IMR-90 (cell line): ENCODE measurements around the gene NR2F2. TPM values are rescaled to one million over a fixed set of nuclear protein-coding genes. Genes with fewer than 3 reads are reported as not detected.

Source experiments
- ATAC-seq: fragments of 200-7000 bp; cut with Tn5 transposase; 2 replicates; pipeline ENCODE4 v1.9.1; 2020; ENCODE audit warnings: low read depth, mild to moderate bottlenecking, moderate library complexity
- BruUV-seq: library from RNA; stranded (reverse); fragments of 400-500 nt; replicated peaks from 2 replicates; lab custom pipeline; 2021; lab: Mats Ljungman, UMichigan
- CTCF ChIA-PET: fragments of 300-600 bp; formaldehyde crosslinking; extraction: SDS; loops from one replicate; lab custom pipeline; 2021; ENCODE audit warnings: antibody characterized with exemption; lab: Yijun Ruan, JAX
- POLR2A ChIA-PET: fragments of 300-600 bp; sonication (Branson Sonifier 250); formaldehyde crosslinking; loops from one replicate; lab custom pipeline; 2022; ENCODE audit warnings: antibody characterized with exemption; ENCODE audit not compliant: unreplicated experiment; lab: Charles Lee
- DNase-seq: peaks from one replicate; pipeline ENCODE4 v3.0.0; 2013
- H2AFZ ChIP-seq: replicated peaks from 2 replicates; pipeline ENCODE3; 2013; ENCODE audit warnings: low read length, mild to moderate bottlenecking; ENCODE audit not compliant: poor library complexity
- H2AK5ac ChIP-seq: 2 replicates; pipeline ENCODE4 v1.6.1; 2013; ENCODE audit warnings: low read depth, low read length, inconsistent platforms
- H2AK9ac ChIP-seq: replicated peaks from 2 replicates; pipeline ENCODE3; 2013; ENCODE audit warnings: mild to moderate bottlenecking, low read depth, low read length, moderate library complexity; ENCODE audit not compliant: poor library complexity
- H2BK120ac ChIP-seq: 2 replicates; pipeline ENCODE4 v1.6.1; 2013; ENCODE audit warnings: low read depth, low read length, inconsistent platforms
- H2BK15ac ChIP-seq: 3 replicates; pipeline ENCODE4 v1.6.1; 2013; ENCODE audit warnings: low read depth, low read length, inconsistent platforms
- H2BK20ac ChIP-seq: 2 replicates; pipeline ENCODE4 v1.6.1; 2013; ENCODE audit warnings: low read depth, mild to moderate bottlenecking, inconsistent platforms, low read length, moderate library complexity
- H2BK5ac ChIP-seq: 2 replicates; pipeline ENCODE4 v1.6.1; 2013; ENCODE audit warnings: mild to moderate bottlenecking, low read depth, low read length, inconsistent platforms; ENCODE audit not compliant: poor library complexity, severe bottlenecking
- H3K14ac ChIP-seq: replicated peaks from 2 replicates; pipeline ENCODE4 v1.6.1; 2013; ENCODE audit warnings: low read depth, low read length, inconsistent platforms
- H3K18ac ChIP-seq: 2 replicates; pipeline ENCODE4 v1.6.1; 2013; ENCODE audit warnings: low read depth, low read length, control low read depth
- H3K23ac ChIP-seq: 2 replicates; pipeline ENCODE4 v1.6.1; 2013; ENCODE audit warnings: low read depth, low read length, inconsistent platforms
- H3K27ac ChIP-seq: 2 replicates; pipeline ENCODE4 v1.5.1; 2013; ENCODE audit warnings: mild to moderate bottlenecking, control low read depth, low read length; ENCODE audit not compliant: insufficient read depth
- H3K27me3 ChIP-seq: 2 replicates; pipeline ENCODE4 v1.6.1; 2013; ENCODE audit warnings: low read length; ENCODE audit not compliant: control insufficient read depth, insufficient read depth
- H3K36me3 ChIP-seq: 2 replicates; pipeline ENCODE4 v1.6.1; 2013; ENCODE audit warnings: low read length, mixed read lengths; ENCODE audit not compliant: control insufficient read depth, insufficient read depth
- H3K4ac ChIP-seq: 2 replicates; pipeline ENCODE4 v1.6.1; 2013; ENCODE audit warnings: low read depth, low read length, inconsistent platforms
- H3K4me1 ChIP-seq: 2 replicates; pipeline ENCODE4 v1.6.1; 2013; ENCODE audit warnings: low read length, mixed read lengths; ENCODE audit not compliant: control insufficient read depth, insufficient read depth
- H3K4me2 ChIP-seq: 2 replicates; pipeline ENCODE4 v1.6.1; 2013; ENCODE audit warnings: low read depth, mild to moderate bottlenecking, control low read depth, low read length, moderate library complexity
- H3K4me3 ChIP-seq: 2 replicates; pipeline ENCODE4 v1.5.1; 2013; ENCODE audit warnings: low read depth, mild to moderate bottlenecking, control low read depth, low read length, moderate library complexity; ENCODE audit not compliant: insufficient read depth
- H3K56ac ChIP-seq: 2 replicates; pipeline ENCODE4 v1.6.1; 2013; ENCODE audit warnings: low read length, inconsistent platforms; ENCODE audit not compliant: insufficient read depth; ENCODE audit errors: extremely low read depth
- H3K79me1 ChIP-seq, 2 experiments: 2 replicates each; pipeline ENCODE4 v1.6.1; 2013; ENCODE audit warnings: low read length in 2 of 2, inconsistent platforms in 1 of 2, low read depth in 1 of 2
- H3K9ac ChIP-seq: 2 replicates; pipeline ENCODE4 v1.6.1; 2013; ENCODE audit warnings: low read depth, low read length, control low read depth
- H3K9me1 ChIP-seq: 2 replicates; pipeline ENCODE4 v1.6.1; 2013; ENCODE audit warnings: low read length, inconsistent platforms; ENCODE audit not compliant: insufficient read depth
- H3K9me3 ChIP-seq: 2 replicates; pipeline ENCODE4 v1.6.1; 2013; ENCODE audit warnings: low read length; ENCODE audit not compliant: control insufficient read depth, insufficient read depth
- H4K20me1 ChIP-seq: 2 replicates; pipeline ENCODE4 v1.6.1; 2013; ENCODE audit warnings: low read length, inconsistent platforms; ENCODE audit not compliant: insufficient read depth
- H4K5ac ChIP-seq: 2 replicates; pipeline ENCODE4 v1.6.1; 2013; ENCODE audit warnings: mild to moderate bottlenecking, low read depth, low read length, control low read depth
- H4K8ac ChIP-seq, 2 experiments: 2 replicates each; pipeline ENCODE4 v1.6.1; 2013; ENCODE audit warnings: low read depth in 2 of 2, low read length in 2 of 2, control low read depth in 1 of 2, inconsistent platforms in 1 of 2
- H4K91ac ChIP-seq: 2 replicates; pipeline ENCODE4 v1.6.1; 2013; ENCODE audit warnings: low read depth, low read length, inconsistent platforms; ENCODE audit not compliant: insufficient read depth
- BHLHE40 ChIP-seq: fragments of 150-350 bp; IDR thresholded peaks from 2 replicates; pipeline ENCODE4 v1.6.1; 2016; ENCODE audit warnings: mild to moderate bottlenecking, low read depth, low read length
- CEBPB ChIP-seq: IDR thresholded peaks from 2 replicates; pipeline ENCODE4 v1.6.1; 2012; ENCODE audit warnings: low read depth, low read length, improper control_type of control experiment
- CHD1 ChIP-seq: IDR thresholded peaks from 2 replicates; pipeline ENCODE4 v1.6.1; 2012; ENCODE audit warnings: low read depth, low read length, improper control_type of control experiment
- FOS ChIP-seq: fragments of 150-350 bp; IDR thresholded peaks from 2 replicates; pipeline ENCODE4 v1.6.1; 2016; ENCODE audit warnings: low read depth, low read length
- MAFK ChIP-seq: IDR thresholded peaks from 2 replicates; pipeline ENCODE4 v1.6.1; 2012; ENCODE audit warnings: low read depth, low read length, improper control_type of control experiment
- MAZ ChIP-seq: IDR thresholded peaks from 2 replicates; pipeline ENCODE4 v1.6.1; 2012; ENCODE audit warnings: low read depth, mild to moderate bottlenecking, low read length, improper control_type of control experiment, moderate library complexity, borderline replicate concordance
- MXI1 ChIP-seq: IDR thresholded peaks from 2 replicates; pipeline ENCODE4 v1.6.1; 2012; ENCODE audit warnings: low read depth, mild to moderate bottlenecking, low read length, moderate library complexity, borderline replicate concordance
- POLR2A ChIP-seq: IDR thresholded peaks from 2 replicates; pipeline ENCODE4 v1.6.1; 2012; ENCODE audit warnings: mild to moderate bottlenecking, low read depth, low read length
- RAD21 ChIP-seq: IDR thresholded peaks from 2 replicates; pipeline ENCODE4 v1.6.1; 2012; ENCODE audit warnings: low read length, improper control_type of control experiment
- RCOR1 ChIP-seq: IDR thresholded peaks from 2 replicates; pipeline ENCODE4 v1.6.1; 2012; ENCODE audit warnings: mild to moderate bottlenecking, low read length, improper control_type of control experiment; ENCODE audit not compliant: insufficient replicate concordance
- SMC3 ChIP-seq: fragments of 150-350 bp; IDR thresholded peaks from 2 replicates; pipeline ENCODE4 v1.6.1; 2016; ENCODE audit warnings: low read depth, mild to moderate bottlenecking, antibody characterized with exemption, low read length, moderate library complexity
- WGBS, 2 experiments: methylation state at CpG; one replicate each; pipeline versions ENCODE4 v1.1.5 to v1.1.7; 2013; ENCODE audit warnings: missing lambda C conversion rate in 2 of 2; ENCODE audit not compliant: insufficient read length in 1 of 2; ENCODE audit errors: extremely low coverage in 2 of 2; 5-methylcytosine and 5-hydroxymethylcytosine counted together
- dilution Hi-C: fragments of 300-500 bp; cut with HindIII; formaldehyde crosslinking; loops from one replicate; pipeline ENCODE4 v1.14.3; 2018; ENCODE audit warnings: low sequenced_read_pairs; ENCODE audit not compliant: unreplicated experiment
- in situ Hi-C: fragments of 300-500 bp; cut with MboI; formaldehyde crosslinking; loops from 3 replicates; pipeline ENCODE4 v1.14.3; 2019; ENCODE audit warnings: low sequenced_read_pairs, inconsistent platforms, mixed read lengths
- intact Hi-C: fragments of 100-400 bp; cut with micrococcal nuclease; formaldehyde crosslinking; loops from 2 replicates; pipeline ENCODE4 v1.10.0; 2022
- polyA plus RNA-seq, 3 experiments: library from polyadenylated mRNA; depleted of rRNA; stranded (reverse); fragments of >200 nt; gene quantifications; 2 replicates each; pipeline ENCODE4 v1.2.3, GENCODE V29; 2012; ENCODE audit warnings: low replicate concordance in 1 of 3
- total RNA-seq: library from RNA; depleted of rRNA; stranded (reverse); fragments of >200 nt; gene quantifications from 2 replicates; pipeline ENCODE4 v1.2.3, GENCODE V29; 2012
- TF ChIP-seq, protein P1 (sequence below): conservative IDR thresholded peaks from 2 replicates; pipeline ENCODE4 v1.5.1; 2012; ENCODE audit warnings: mild to moderate bottlenecking, low read depth, low read length, improper control_type of control experiment
- TF ChIP-seq, protein P2 (sequence below): fragments of 150-350 bp; IDR thresholded peaks from 2 replicates; pipeline ENCODE4 v1.6.1; 2017; ENCODE audit warnings: mild to moderate bottlenecking, antibody characterized with exemption, low read length, low read depth
- TF ChIP-seq, protein P3 (sequence below): fragments of 150-350 bp; IDR thresholded peaks from 2 replicates; pipeline ENCODE4 v1.6.1; 2016; ENCODE audit warnings: low read depth, mild to moderate bottlenecking, low read length, moderate library complexity, borderline replicate concordance

NR2F2 gene
- total and polyA plus RNA-seq, 2 of the 4 experiments (the other 2 are of a cell fraction): 20.3 to 161 TPM

DNA sequence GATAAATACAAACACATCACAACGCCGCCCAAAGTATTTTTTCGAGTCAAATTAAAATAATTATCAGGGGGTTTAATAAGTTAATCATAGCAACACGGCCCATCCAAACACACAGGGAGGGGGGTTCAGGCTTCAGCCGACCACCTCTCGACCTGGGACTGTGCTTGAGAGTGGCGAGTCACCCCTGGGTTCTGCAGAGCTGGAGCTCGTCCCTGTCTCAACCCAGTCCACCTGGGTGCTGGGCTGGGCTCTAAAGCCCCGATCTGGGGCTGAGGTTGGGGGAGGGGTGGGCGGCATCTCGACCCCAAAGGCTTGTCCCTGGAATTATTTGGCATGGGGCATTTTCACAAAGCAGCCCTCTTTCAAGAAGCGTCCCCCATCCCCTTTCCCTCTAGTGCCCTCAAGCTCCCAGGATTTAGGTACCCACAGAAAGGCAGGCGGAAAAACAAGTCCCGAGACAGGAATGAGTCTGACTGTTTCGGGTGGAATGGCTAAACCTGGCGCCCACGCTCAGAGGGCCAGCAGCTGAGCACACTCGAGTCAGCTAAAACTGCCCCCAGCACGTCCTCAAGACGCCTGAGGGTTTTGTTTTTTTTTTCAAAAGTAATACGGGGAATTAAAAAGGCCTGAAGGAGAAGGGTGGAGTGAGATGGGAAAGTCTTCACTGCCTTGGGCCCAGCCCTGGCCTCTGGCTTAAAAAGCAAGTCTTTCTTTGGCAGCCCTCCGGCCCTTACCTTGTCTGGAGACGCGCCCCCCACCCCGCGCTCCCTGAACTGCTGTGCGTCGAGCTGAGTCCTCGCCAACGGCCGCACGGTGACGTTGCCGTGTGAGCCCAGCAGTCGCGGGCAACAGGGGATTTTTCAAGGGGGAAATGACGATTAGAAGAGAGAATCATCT is 32.5 kb downstream of the NR2F2 start:
- Histone ChIP-seq H4K20me1 (no peaks in the 10 kb centered on the region; the same call in 1 of the 2 replicates), H3K4ac (no peak overlapping the region), H3K36me3 (no peaks in the 10 kb centered on the region; the same call in 1 of the 2 replicates), H3K9ac (no peak overlapping the region), H3K14ac (no peak overlapping the region), H3K56ac (no peak overlapping the region), H3K27ac (no peak overlapping the region), H2BK120ac (no peak overlapping the region), H2AK5ac (no peak overlapping the region), H3K9me1 (no peaks in the 10 kb centered on the region), H3K23ac (no peak overlapping the region), H3K79me1 (peaks cover 8 to 20% of the 10 kb centered on the region in 2 experiments), H2AFZ (no peak overlapping the region), H3K27me3 (peaks cover 4% of the 10 kb centered on the region; the same call in 1 of the 2 replicates), H3K9me3 (peaks cover 3% of the 10 kb centered on the region; the same call in 1 of the 2 replicates), H3K4me1 (peaks cover 2% of the 10 kb centered on the region; the same call in 1 of the 2 replicates), H3K4me2 (no peak overlapping the region), H3K4me3 (no peak overlapping the region), H3K18ac (no peak overlapping the region), H4K8ac (no peak overlapping the region), H4K91ac (no peak overlapping the region), H2AK9ac (no peak overlapping the region), H4K5ac (no peak overlapping the region), H2BK20ac (no peak overlapping the region), H2BK15ac (no peak overlapping the region), H2BK5ac (no peak overlapping the region)
- ChIA-PET POLR2A (no interaction called here), CTCF (interaction anchor here (0.8 kb wide), 1 partner anchor 101 kb away, joined by 5 read pairs; no protein-coding TSS in a partner anchor)
- 81% methylated on average over 18 of the region's 37 CpGs; no CpG with 5 or more reads in 1 of the 2 experiments for WGBS, 2 experiments
- DNase-seq: no peak
- no peak for ATAC-seq
- no TSS peak for BruUV-seq
- intact Hi-C loops: no loop called here
- in situ Hi-C loops: no loop called here
- dilution Hi-C loops: no loop called here
- TF ChIP-seq CHD1: no peak
- TF ChIP-seq RAD21: no peak
- TF ChIP-seq, protein P1, sequence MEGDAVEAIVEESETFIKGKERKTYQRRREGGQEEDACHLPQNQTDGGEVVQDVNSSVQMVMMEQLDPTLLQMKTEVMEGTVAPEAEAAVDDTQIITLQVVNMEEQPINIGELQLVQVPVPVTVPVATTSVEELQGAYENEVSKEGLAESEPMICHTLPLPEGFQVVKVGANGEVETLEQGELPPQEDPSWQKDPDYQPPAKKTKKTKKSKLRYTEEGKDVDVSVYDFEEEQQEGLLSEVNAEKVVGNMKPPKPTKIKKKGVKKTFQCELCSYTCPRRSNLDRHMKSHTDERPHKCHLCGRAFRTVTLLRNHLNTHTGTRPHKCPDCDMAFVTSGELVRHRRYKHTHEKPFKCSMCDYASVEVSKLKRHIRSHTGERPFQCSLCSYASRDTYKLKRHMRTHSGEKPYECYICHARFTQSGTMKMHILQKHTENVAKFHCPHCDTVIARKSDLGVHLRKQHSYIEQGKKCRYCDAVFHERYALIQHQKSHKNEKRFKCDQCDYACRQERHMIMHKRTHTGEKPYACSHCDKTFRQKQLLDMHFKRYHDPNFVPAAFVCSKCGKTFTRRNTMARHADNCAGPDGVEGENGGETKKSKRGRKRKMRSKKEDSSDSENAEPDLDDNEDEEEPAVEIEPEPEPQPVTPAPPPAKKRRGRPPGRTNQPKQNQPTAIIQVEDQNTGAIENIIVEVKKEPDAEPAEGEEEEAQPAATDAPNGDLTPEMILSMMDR: no peak
- TF ChIP-seq MAZ: no peak
- no peak for TF ChIP-seq BHLHE40
- no peak for TF ChIP-seq MAFK
- TF ChIP-seq FOS: no peak
- no peak for TF ChIP-seq SMC3
- TF ChIP-seq POLR2A: no peak
- no peak for TF ChIP-seq CEBPB
- TF ChIP-seq, protein P2, sequence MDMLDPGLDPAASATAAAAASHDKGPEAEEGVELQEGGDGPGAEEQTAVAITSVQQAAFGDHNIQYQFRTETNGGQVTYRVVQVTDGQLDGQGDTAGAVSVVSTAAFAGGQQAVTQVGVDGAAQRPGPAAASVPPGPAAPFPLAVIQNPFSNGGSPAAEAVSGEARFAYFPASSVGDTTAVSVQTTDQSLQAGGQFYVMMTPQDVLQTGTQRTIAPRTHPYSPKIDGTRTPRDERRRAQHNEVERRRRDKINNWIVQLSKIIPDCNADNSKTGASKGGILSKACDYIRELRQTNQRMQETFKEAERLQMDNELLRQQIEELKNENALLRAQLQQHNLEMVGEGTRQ: no peak
- TF ChIP-seq, protein P3, sequence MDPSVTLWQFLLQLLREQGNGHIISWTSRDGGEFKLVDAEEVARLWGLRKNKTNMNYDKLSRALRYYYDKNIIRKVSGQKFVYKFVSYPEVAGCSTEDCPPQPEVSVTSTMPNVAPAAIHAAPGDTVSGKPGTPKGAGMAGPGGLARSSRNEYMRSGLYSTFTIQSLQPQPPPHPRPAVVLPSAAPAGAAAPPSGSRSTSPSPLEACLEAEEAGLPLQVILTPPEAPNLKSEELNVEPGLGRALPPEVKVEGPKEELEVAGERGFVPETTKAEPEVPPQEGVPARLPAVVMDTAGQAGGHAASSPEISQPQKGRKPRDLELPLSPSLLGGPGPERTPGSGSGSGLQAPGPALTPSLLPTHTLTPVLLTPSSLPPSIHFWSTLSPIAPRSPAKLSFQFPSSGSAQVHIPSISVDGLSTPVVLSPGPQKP: no peak
- no peak for TF ChIP-seq RCOR1
- TF ChIP-seq MXI1: no peak
